ENCODE results near the gene PMVK.

The PMVK gene

GRCh38 chr1:154935749-154936554 is 567 bp downstream of the PMVK start:
- H3K4me3 ChIP-seq (replicated peaks in 1 of 2; ENCODE audit: low read depth in 2 of 2, low read length in 2 of 2) = peak overlapping the region; percentile 75 to 91
- DNase-seq (ENCODE audit: low read depth in 2 of 2) = no peak
- no peak for TF ChIP-seq CTCF (IDR thresholded peaks at IDR 0.05; ENCODE audit: low read depth, low read length)

- no peak overlapping the region for H3K4me3 ChIP-seq (replicated peaks in 1 of 2; ENCODE audit: low read depth in 2 of 2, low read length in 2 of 2)
- TF ChIP-seq CTCF (IDR thresholded peaks at IDR 0.05; ENCODE audit: low read depth, low read length) = no peak
- no peak for DNase-seq (ENCODE audit: low read depth in 2 of 2)
These were observed 2.1 kb downstream of the PMVK start for GRCh38 chr1:154934358-154934948.

GRCh38 chr1:154931940-154932487 is 4.5 kb downstream of the PMVK start:
- H3K4me3 ChIP-seq (replicated peaks in 1 of 2; ENCODE audit: low read depth in 2 of 2, low read length in 2 of 2) = no peak overlapping the region
- no peak for TF ChIP-seq CTCF (IDR thresholded peaks at IDR 0.05; ENCODE audit: low read depth, low read length)
- DNase-seq (ENCODE audit: low read depth in 2 of 2) = no peak

GRCh38 chr1:154926201-154926600 is 10.3 kb downstream of the PMVK start:
- no peak overlapping the region for H3K4me3 ChIP-seq (replicated peaks in 1 of 2; ENCODE audit: low read depth in 2 of 2, low read length in 2 of 2)
- no peak for TF ChIP-seq CTCF (IDR thresholded peaks at IDR 0.05; ENCODE audit: low read depth, low read length)
- DNase-seq (ENCODE audit: low read depth in 2 of 2) = no peak

- TF ChIP-seq CTCF (IDR thresholded peaks at IDR 0.05; ENCODE audit: low read depth, low read length) = no peak
- no peak overlapping the region for H3K4me3 ChIP-seq (replicated peaks in 1 of 2; ENCODE audit: low read depth in 2 of 2, low read length in 2 of 2)
- DNase-seq (ENCODE audit: low read depth in 2 of 2) = no peak
These were observed 11.0 kb downstream of the PMVK start for GRCh38 chr1:154925335-154926170.

- TF ChIP-seq CTCF (IDR thresholded peaks at IDR 0.05; ENCODE audit: low read depth, low read length) = no peak
- no peak for DNase-seq (ENCODE audit: low read depth in 2 of 2)
- H3K4me3 ChIP-seq (replicated peaks in 1 of 2; ENCODE audit: low read depth in 2 of 2, low read length in 2 of 2) = no peak overlapping the region
These were observed 12.8 kb downstream of the PMVK start for GRCh38 chr1:154923695-154924094.
